ENCODE data around the gene AUTS2. TPM values are rescaled to one million over a fixed set of nuclear protein-coding genes. Genes with fewer than 3 reads are reported as not detected.

Gene AUTS2
- total RNA-seq, 1 donor from 2014 or later: 2.1 TPM

GRCh38 chr7:70341446-70341845 lies 743.2 kb downstream of the AUTS2 start:
- intact Hi-C loops (cut with micrococcal nuclease): no loop called here
- H3K27me3 Mint-ChIP-seq: peaks cover 2% of the 10 kb centered on the region
- no peaks in the 10 kb centered on the region for H3K9me3 Mint-ChIP-seq
- DNase-seq: no peak
- peaks cover 2% of the 10 kb centered on the region for H3K4me1 Mint-ChIP-seq
- H3K4me3 Mint-ChIP-seq: no peak overlapping the region
- H3K36me3 Mint-ChIP-seq (ENCODE audit: low read depth): no peaks in the 10 kb centered on the region
- no peak overlapping the region for H3K27ac Mint-ChIP-seq

- Mint-ChIP-seq H3K27ac (no peak overlapping the region), H3K4me3 (no peak overlapping the region), H3K27me3 (peaks cover 2% of the 10 kb centered on the region), H3K36me3 (ENCODE audit: low read depth) (no peaks in the 10 kb centered on the region), H3K9me3 (no peaks in the 10 kb centered on the region), H3K4me1 (peaks cover 12% of the 10 kb centered on the region)
- intact Hi-C loops (cut with micrococcal nuclease): no loop called here
- DNase-seq: no peak
These were observed 745.2 kb downstream of the AUTS2 start for GRCh38 chr7:70343519-70343918.

- Mint-ChIP-seq H3K36me3 (ENCODE audit: low read depth) (no peaks in the 10 kb centered on the region), H3K27me3 (peaks cover 2% of the 10 kb centered on the region), H3K4me3 (no peak overlapping the region), H3K9me3 (no peaks in the 10 kb centered on the region), H3K4me1 (peaks cover 12% of the 10 kb centered on the region), H3K27ac (no peak overlapping the region)
- intact Hi-C loops (cut with micrococcal nuclease): no loop called here
- no peak for DNase-seq
These were observed 746.5 kb downstream of the AUTS2 start for GRCh38 chr7:70344726-70345125.

- DNase-seq: peak; percentile 55
- no peaks in the 10 kb centered on the region for H3K36me3 Mint-ChIP-seq (ENCODE audit: low read depth)
- intact Hi-C loops (cut with micrococcal nuclease): no loop called here
These were observed 748.7 kb downstream of the AUTS2 start for GRCh38 chr7:70346844-70347462.

GRCh38 chr7:70347463-70348254 lies 749.4 kb downstream of the AUTS2 start:
- no peaks in the 10 kb centered on the region for H3K36me3 Mint-ChIP-seq (ENCODE audit: low read depth)
- no peak overlapping the region for H3K4me3 Mint-ChIP-seq

More at GRCh38 chr7:70346844-70347462, 748.7 kb downstream of the AUTS2 start:
- no peak overlapping the region for H3K27ac Mint-ChIP-seq
- peaks cover 12% of the 10 kb centered on the region for H3K4me1 Mint-ChIP-seq
- H3K9me3 Mint-ChIP-seq: no peaks in the 10 kb centered on the region
- H3K27me3 Mint-ChIP-seq: peaks cover 2% of the 10 kb centered on the region
- H3K4me3 Mint-ChIP-seq: no peak overlapping the region

GRCh38 chr7:70349031-70349430 lies 750.8 kb downstream of the AUTS2 start:
- peaks cover 12% of the 10 kb centered on the region for H3K4me1 Mint-ChIP-seq
- no peak for DNase-seq
- peaks cover 2% of the 10 kb centered on the region for H3K27me3 Mint-ChIP-seq
- H3K4me3 Mint-ChIP-seq: no peak overlapping the region
- no peaks in the 10 kb centered on the region for H3K36me3 Mint-ChIP-seq (ENCODE audit: low read depth)
- no peaks in the 10 kb centered on the region for H3K9me3 Mint-ChIP-seq
- H3K27ac Mint-ChIP-seq: no peak overlapping the region
- intact Hi-C loops (cut with micrococcal nuclease): no loop called here

More at GRCh38 chr7:70347463-70348254, 749.4 kb downstream of the AUTS2 start:
- Mint-ChIP-seq H3K9me3 (no peaks in the 10 kb centered on the region), H3K27me3 (peaks cover 2% of the 10 kb centered on the region), H3K4me1 (peaks cover 12% of the 10 kb centered on the region), H3K27ac (no peak overlapping the region)
- no peak for DNase-seq
- intact Hi-C loops (cut with micrococcal nuclease): no loop called here

- no peaks in the 10 kb centered on the region for H3K9me3 Mint-ChIP-seq
These were observed 751.5 kb downstream of the AUTS2 start for GRCh38 chr7:70349819-70350218.

GRCh38 chr7:70352088-70352487 lies 753.8 kb downstream of the AUTS2 start:
- no peak for DNase-seq
- H3K27ac Mint-ChIP-seq: no peak overlapping the region
- no peak overlapping the region for H3K4me3 Mint-ChIP-seq
- intact Hi-C loops (cut with micrococcal nuclease): no loop called here
- H3K27me3 Mint-ChIP-seq: no peaks in the 10 kb centered on the region
- H3K36me3 Mint-ChIP-seq (ENCODE audit: low read depth): no peaks in the 10 kb centered on the region
- H3K4me1 Mint-ChIP-seq: peaks cover 8% of the 10 kb centered on the region
- no peaks in the 10 kb centered on the region for H3K9me3 Mint-ChIP-seq

More at GRCh38 chr7:70349819-70350218, 751.5 kb downstream of the AUTS2 start:
- Mint-ChIP-seq H3K36me3 (ENCODE audit: low read depth) (no peaks in the 10 kb centered on the region), H3K4me3 (no peak overlapping the region), H3K27me3 (no peaks in the 10 kb centered on the region), H3K27ac (no peak overlapping the region), H3K4me1 (peaks cover 13% of the 10 kb centered on the region)
- no peak for DNase-seq
- intact Hi-C loops (cut with micrococcal nuclease): no loop called here

- no peaks in the 10 kb centered on the region for H3K9me3 Mint-ChIP-seq
- intact Hi-C loops (cut with micrococcal nuclease): no loop called here
- peaks cover 3% of the 10 kb centered on the region for H3K4me1 Mint-ChIP-seq
- H3K36me3 Mint-ChIP-seq (ENCODE audit: low read depth): no peaks in the 10 kb centered on the region
- H3K27ac Mint-ChIP-seq: no peak overlapping the region
- DNase-seq: no peak
- H3K27me3 Mint-ChIP-seq: no peaks in the 10 kb centered on the region
- no peak overlapping the region for H3K4me3 Mint-ChIP-seq
These were observed 754.6 kb downstream of the AUTS2 start for GRCh38 chr7:70352906-70353305.

- Mint-ChIP-seq H3K36me3 (ENCODE audit: low read depth) (no peaks in the 10 kb centered on the region), H3K27ac (no peak overlapping the region), H3K27me3 (no peaks in the 10 kb centered on the region), H3K9me3 (no peaks in the 10 kb centered on the region), H3K4me1 (peaks cover 3% of the 10 kb centered on the region), H3K4me3 (no peak overlapping the region)
- no peak for DNase-seq
- intact Hi-C loops (cut with micrococcal nuclease): no loop called here
These were observed 755.2 kb downstream of the AUTS2 start for GRCh38 chr7:70353330-70353945.

- intact Hi-C loops (cut with micrococcal nuclease): no loop called here
- H3K4me1 Mint-ChIP-seq: peaks cover 3% of the 10 kb centered on the region
- no peak for DNase-seq
- H3K9me3 Mint-ChIP-seq: no peaks in the 10 kb centered on the region
- no peaks in the 10 kb centered on the region for H3K27me3 Mint-ChIP-seq
- H3K4me3 Mint-ChIP-seq: no peak overlapping the region
- no peak overlapping the region for H3K27ac Mint-ChIP-seq
- H3K36me3 Mint-ChIP-seq (ENCODE audit: low read depth): no peaks in the 10 kb centered on the region
These were observed 755.7 kb downstream of the AUTS2 start for GRCh38 chr7:70353946-70354335.

- no peak for DNase-seq
- intact Hi-C loops (cut with micrococcal nuclease): no loop called here
- Mint-ChIP-seq H3K36me3 (ENCODE audit: low read depth) (no peaks in the 10 kb centered on the region), H3K4me1 (peaks cover 3% of the 10 kb centered on the region), H3K4me3 (no peak overlapping the region), H3K27me3 (no peaks in the 10 kb centered on the region), H3K9me3 (no peaks in the 10 kb centered on the region), H3K27ac (no peak overlapping the region)
These were observed 756.3 kb downstream of the AUTS2 start for GRCh38 chr7:70354409-70355169.

- H3K36me3 Mint-ChIP-seq (ENCODE audit: low read depth): no peaks in the 10 kb centered on the region
- no peaks in the 10 kb centered on the region for H3K27me3 Mint-ChIP-seq
- H3K27ac Mint-ChIP-seq: no peak overlapping the region
- DNase-seq: no peak
- H3K4me3 Mint-ChIP-seq: no peak overlapping the region
- intact Hi-C loops (cut with micrococcal nuclease): no loop called here
- no peaks in the 10 kb centered on the region for H3K9me3 Mint-ChIP-seq
- H3K4me1 Mint-ChIP-seq: peaks cover 3% of the 10 kb centered on the region
These were observed 757.1 kb downstream of the AUTS2 start for GRCh38 chr7:70355198-70356020.

Data from activated CD4-positive, alpha-beta T cell treated with anti-CD3 and anti-CD28 coated beads, Interleukin-2, amount 10 ng/mL, durations not matched to agents 24 days and 14 days (primary cell).